IMR-90 (cell line): ENCODE data around the gene HHIPL1. TPM values are rescaled to one million over a fixed set of nuclear protein-coding genes. Genes with fewer than 3 reads are reported as not detected.

Source experiments
- ATAC-seq: fragments of 200-7000 bp; cut with Tn5 transposase; 2 replicates; pipeline ENCODE4 v1.9.1; 2020; ENCODE audit warnings: low read depth, mild to moderate bottlenecking, moderate library complexity
- BruUV-seq: library from RNA; stranded (reverse); fragments of 400-500 nt; replicated peaks from 2 replicates; lab custom pipeline; 2021; lab: Mats Ljungman, UMichigan
- CTCF ChIA-PET: fragments of 300-600 bp; formaldehyde crosslinking; extraction: SDS; loops from one replicate; lab custom pipeline; 2021; ENCODE audit warnings: antibody characterized with exemption; lab: Yijun Ruan, JAX
- POLR2A ChIA-PET: fragments of 300-600 bp; sonication (Branson Sonifier 250); formaldehyde crosslinking; loops from one replicate; lab custom pipeline; 2022; ENCODE audit warnings: antibody characterized with exemption; ENCODE audit not compliant: unreplicated experiment; lab: Charles Lee
- DNase-seq: peaks from one replicate; pipeline ENCODE4 v3.0.0; 2013
- H2AFZ ChIP-seq: replicated peaks from 2 replicates; pipeline ENCODE3; 2013; ENCODE audit warnings: low read length, mild to moderate bottlenecking; ENCODE audit not compliant: poor library complexity
- H2AK5ac ChIP-seq: 2 replicates; pipeline ENCODE4 v1.6.1; 2013; ENCODE audit warnings: low read depth, low read length, inconsistent platforms
- H2AK9ac ChIP-seq: replicated peaks from 2 replicates; pipeline ENCODE3; 2013; ENCODE audit warnings: mild to moderate bottlenecking, low read depth, low read length, moderate library complexity; ENCODE audit not compliant: poor library complexity
- H2BK120ac ChIP-seq: 2 replicates; pipeline ENCODE4 v1.6.1; 2013; ENCODE audit warnings: low read depth, low read length, inconsistent platforms
- H2BK15ac ChIP-seq: 3 replicates; pipeline ENCODE4 v1.6.1; 2013; ENCODE audit warnings: low read depth, low read length, inconsistent platforms
- H2BK20ac ChIP-seq: 2 replicates; pipeline ENCODE4 v1.6.1; 2013; ENCODE audit warnings: low read depth, mild to moderate bottlenecking, inconsistent platforms, low read length, moderate library complexity
- H2BK5ac ChIP-seq: 2 replicates; pipeline ENCODE4 v1.6.1; 2013; ENCODE audit warnings: mild to moderate bottlenecking, low read depth, low read length, inconsistent platforms; ENCODE audit not compliant: poor library complexity, severe bottlenecking
- H3K14ac ChIP-seq: replicated peaks from 2 replicates; pipeline ENCODE4 v1.6.1; 2013; ENCODE audit warnings: low read depth, low read length, inconsistent platforms
- H3K18ac ChIP-seq: 2 replicates; pipeline ENCODE4 v1.6.1; 2013; ENCODE audit warnings: low read depth, low read length, control low read depth
- H3K23ac ChIP-seq: 2 replicates; pipeline ENCODE4 v1.6.1; 2013; ENCODE audit warnings: low read depth, low read length, inconsistent platforms
- H3K27ac ChIP-seq: 2 replicates; pipeline ENCODE4 v1.5.1; 2013; ENCODE audit warnings: mild to moderate bottlenecking, control low read depth, low read length; ENCODE audit not compliant: insufficient read depth
- H3K27me3 ChIP-seq: 2 replicates; pipeline ENCODE4 v1.6.1; 2013; ENCODE audit warnings: low read length; ENCODE audit not compliant: control insufficient read depth, insufficient read depth
- H3K36me3 ChIP-seq: 2 replicates; pipeline ENCODE4 v1.6.1; 2013; ENCODE audit warnings: low read length, mixed read lengths; ENCODE audit not compliant: control insufficient read depth, insufficient read depth
- H3K4ac ChIP-seq: 2 replicates; pipeline ENCODE4 v1.6.1; 2013; ENCODE audit warnings: low read depth, low read length, inconsistent platforms
- H3K4me1 ChIP-seq: 2 replicates; pipeline ENCODE4 v1.6.1; 2013; ENCODE audit warnings: low read length, mixed read lengths; ENCODE audit not compliant: control insufficient read depth, insufficient read depth
- H3K4me2 ChIP-seq: 2 replicates; pipeline ENCODE4 v1.6.1; 2013; ENCODE audit warnings: low read depth, mild to moderate bottlenecking, control low read depth, low read length, moderate library complexity
- H3K4me3 ChIP-seq: 2 replicates; pipeline ENCODE4 v1.5.1; 2013; ENCODE audit warnings: low read depth, mild to moderate bottlenecking, control low read depth, low read length, moderate library complexity; ENCODE audit not compliant: insufficient read depth
- H3K56ac ChIP-seq: 2 replicates; pipeline ENCODE4 v1.6.1; 2013; ENCODE audit warnings: low read length, inconsistent platforms; ENCODE audit not compliant: insufficient read depth; ENCODE audit errors: extremely low read depth
- H3K79me1 ChIP-seq, 2 experiments: 2 replicates each; pipeline ENCODE4 v1.6.1; 2013; ENCODE audit warnings: low read length in 2 of 2, inconsistent platforms in 1 of 2, low read depth in 1 of 2
- H3K9ac ChIP-seq: 2 replicates; pipeline ENCODE4 v1.6.1; 2013; ENCODE audit warnings: low read depth, low read length, control low read depth
- H3K9me1 ChIP-seq: 2 replicates; pipeline ENCODE4 v1.6.1; 2013; ENCODE audit warnings: low read length, inconsistent platforms; ENCODE audit not compliant: insufficient read depth
- H3K9me3 ChIP-seq: 2 replicates; pipeline ENCODE4 v1.6.1; 2013; ENCODE audit warnings: low read length; ENCODE audit not compliant: control insufficient read depth, insufficient read depth
- H4K20me1 ChIP-seq: 2 replicates; pipeline ENCODE4 v1.6.1; 2013; ENCODE audit warnings: low read length, inconsistent platforms; ENCODE audit not compliant: insufficient read depth
- H4K5ac ChIP-seq: 2 replicates; pipeline ENCODE4 v1.6.1; 2013; ENCODE audit warnings: mild to moderate bottlenecking, low read depth, low read length, control low read depth
- H4K8ac ChIP-seq, 2 experiments: 2 replicates each; pipeline ENCODE4 v1.6.1; 2013; ENCODE audit warnings: low read depth in 2 of 2, low read length in 2 of 2, control low read depth in 1 of 2, inconsistent platforms in 1 of 2
- H4K91ac ChIP-seq: 2 replicates; pipeline ENCODE4 v1.6.1; 2013; ENCODE audit warnings: low read depth, low read length, inconsistent platforms; ENCODE audit not compliant: insufficient read depth
- BHLHE40 ChIP-seq: fragments of 150-350 bp; IDR thresholded peaks from 2 replicates; pipeline ENCODE4 v1.6.1; 2016; ENCODE audit warnings: mild to moderate bottlenecking, low read depth, low read length
- CEBPB ChIP-seq: IDR thresholded peaks from 2 replicates; pipeline ENCODE4 v1.6.1; 2012; ENCODE audit warnings: low read depth, low read length, improper control_type of control experiment
- FOS ChIP-seq: fragments of 150-350 bp; IDR thresholded peaks from 2 replicates; pipeline ENCODE4 v1.6.1; 2016; ENCODE audit warnings: low read depth, low read length
- MAFK ChIP-seq: IDR thresholded peaks from 2 replicates; pipeline ENCODE4 v1.6.1; 2012; ENCODE audit warnings: low read depth, low read length, improper control_type of control experiment
- MAZ ChIP-seq: IDR thresholded peaks from 2 replicates; pipeline ENCODE4 v1.6.1; 2012; ENCODE audit warnings: low read depth, mild to moderate bottlenecking, low read length, improper control_type of control experiment, moderate library complexity, borderline replicate concordance
- MXI1 ChIP-seq: IDR thresholded peaks from 2 replicates; pipeline ENCODE4 v1.6.1; 2012; ENCODE audit warnings: low read depth, mild to moderate bottlenecking, low read length, moderate library complexity, borderline replicate concordance
- NFE2L2 ChIP-seq: fragments of 150-350 bp; IDR thresholded peaks from 2 replicates; pipeline ENCODE4 v1.6.1; 2016; ENCODE audit warnings: low read depth, mild to moderate bottlenecking, low read length
- POLR2A ChIP-seq: IDR thresholded peaks from 2 replicates; pipeline ENCODE4 v1.6.1; 2012; ENCODE audit warnings: mild to moderate bottlenecking, low read depth, low read length
- RAD21 ChIP-seq: IDR thresholded peaks from 2 replicates; pipeline ENCODE4 v1.6.1; 2012; ENCODE audit warnings: low read length, improper control_type of control experiment
- RCOR1 ChIP-seq: IDR thresholded peaks from 2 replicates; pipeline ENCODE4 v1.6.1; 2012; ENCODE audit warnings: mild to moderate bottlenecking, low read length, improper control_type of control experiment; ENCODE audit not compliant: insufficient replicate concordance
- RFX5 ChIP-seq: IDR thresholded peaks from 2 replicates; pipeline ENCODE4 v1.8.0; 2012; ENCODE audit warnings: low read depth, mild to moderate bottlenecking, low read length, moderate library complexity
- SMC3 ChIP-seq: fragments of 150-350 bp; IDR thresholded peaks from 2 replicates; pipeline ENCODE4 v1.6.1; 2016; ENCODE audit warnings: low read depth, mild to moderate bottlenecking, antibody characterized with exemption, low read length, moderate library complexity
- WGBS, 2 experiments: methylation state at CpG; one replicate each; pipeline versions ENCODE4 v1.1.5 to v1.1.7; 2013; ENCODE audit warnings: missing lambda C conversion rate in 2 of 2; ENCODE audit not compliant: insufficient read length in 1 of 2; ENCODE audit errors: extremely low coverage in 2 of 2; 5-methylcytosine and 5-hydroxymethylcytosine counted together
- dilution Hi-C: fragments of 300-500 bp; cut with HindIII; formaldehyde crosslinking; loops from one replicate; pipeline ENCODE4 v1.14.3; 2018; ENCODE audit warnings: low sequenced_read_pairs; ENCODE audit not compliant: unreplicated experiment
- in situ Hi-C: fragments of 300-500 bp; cut with MboI; formaldehyde crosslinking; loops from 3 replicates; pipeline ENCODE4 v1.14.3; 2019; ENCODE audit warnings: low sequenced_read_pairs, inconsistent platforms, mixed read lengths
- intact Hi-C: fragments of 100-400 bp; cut with micrococcal nuclease; formaldehyde crosslinking; loops from 2 replicates; pipeline ENCODE4 v1.10.0; 2022
- polyA plus RNA-seq, 3 experiments: library from polyadenylated mRNA; depleted of rRNA; stranded (reverse); fragments of >200 nt; gene quantifications; 2 replicates each; pipeline ENCODE4 v1.2.3, GENCODE V29; 2012; ENCODE audit warnings: low replicate concordance in 1 of 3
- total RNA-seq: library from RNA; depleted of rRNA; stranded (reverse); fragments of >200 nt; gene quantifications from 2 replicates; pipeline ENCODE4 v1.2.3, GENCODE V29; 2012
- TF ChIP-seq, protein P1 (sequence below): fragments of 150-350 bp; IDR thresholded peaks from 2 replicates; pipeline ENCODE4 v1.6.1; 2017; ENCODE audit warnings: mild to moderate bottlenecking, antibody characterized with exemption, low read length, low read depth
- TF ChIP-seq, protein P2 (sequence below): conservative IDR thresholded peaks from 2 replicates; pipeline ENCODE4 v1.5.1; 2012; ENCODE audit warnings: mild to moderate bottlenecking, low read depth, low read length, improper control_type of control experiment

HHIPL1 gene
- total and polyA plus RNA-seq, 2 of the 4 experiments (the other 2 are of a cell fraction): 0.65 to 0.72 TPM

DNA sequence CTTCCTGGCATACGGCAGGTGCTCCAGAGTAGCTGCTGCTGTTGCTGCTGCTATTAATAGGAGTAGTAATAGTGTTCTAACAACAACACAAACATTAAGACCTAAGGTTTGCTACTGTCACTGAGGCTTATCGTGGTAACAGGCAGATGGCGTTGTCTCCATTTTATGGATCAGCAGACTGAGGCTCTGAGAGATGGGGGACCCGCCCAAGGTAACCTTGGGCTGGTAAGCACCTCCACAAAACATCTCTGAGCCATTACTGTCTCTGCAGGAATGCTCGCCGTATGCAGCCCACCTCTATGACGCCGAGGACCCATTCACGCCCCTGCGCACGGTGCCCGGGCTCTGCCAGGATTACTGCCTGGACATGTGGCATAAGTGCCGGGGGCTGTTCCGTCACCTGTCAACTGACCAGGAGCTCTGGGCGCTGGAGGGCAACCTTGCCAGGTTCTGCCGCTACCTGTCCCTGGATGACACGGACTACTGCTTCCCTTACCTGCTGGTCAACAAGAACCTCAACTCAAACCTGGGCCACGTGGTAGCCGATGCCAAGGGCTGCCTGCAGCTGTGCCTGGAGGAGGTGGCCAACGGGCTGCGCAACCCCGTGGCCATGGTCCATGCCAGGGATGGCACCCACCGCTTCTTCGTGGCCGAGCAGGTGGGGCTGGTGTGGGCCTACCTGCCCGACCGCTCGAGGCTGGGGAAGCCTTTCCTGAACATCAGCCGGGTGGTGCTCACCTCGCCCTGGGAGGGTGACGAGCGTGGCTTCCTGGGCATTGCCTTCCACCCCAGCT, 7.2 kb downstream of the HHIPL1 start:
- Histone ChIP-seq H4K5ac (no peak overlapping the region), H2BK120ac (no peak overlapping the region), H3K56ac (no peak overlapping the region), H3K9me1 (peaks cover 5% of the 10 kb centered on the region; the same call in 1 of the 2 replicates), H3K4ac (no peak overlapping the region), H2AK9ac (peak overlapping the region; percentile 42), H3K4me1 (no peaks in the 10 kb centered on the region; the same call in 1 of the 2 replicates), H4K8ac (no peak overlapping the region), H3K27ac (no peak overlapping the region), H3K14ac (no peak overlapping the region), H3K9me3 (no peaks in the 10 kb centered on the region), H3K23ac (no peak overlapping the region), H3K79me1 (no peaks in the 10 kb centered on the region), H3K9ac (no peak overlapping the region), H2BK15ac (no peak overlapping the region), H3K18ac (no peak overlapping the region), H3K4me3 (no peak overlapping the region), H2BK5ac (no peak overlapping the region), H2BK20ac (no peak overlapping the region), H3K36me3 (no peaks in the 10 kb centered on the region), H3K27me3 (peaks cover 4% of the 10 kb centered on the region; the same call in 1 of the 2 replicates), H4K20me1 (no peaks in the 10 kb centered on the region), H4K91ac (no peak overlapping the region), H2AK5ac (no peak overlapping the region), H3K4me2 (no peak overlapping the region), H2AFZ (no peak overlapping the region)
- ATAC-seq (no peak), DNase-seq (no peak)
- TF ChIP-seq MXI1 (no peak), RFX5 (no peak), MAZ (no peak), FOS (no peak), CEBPB (no peak), RCOR1 (no peak), MAFK (no peak), POLR2A (no peak), NFE2L2 (no peak), SMC3 (no peak), BHLHE40 (no peak), RAD21 (no peak)
- TF ChIP-seq, protein P1, sequence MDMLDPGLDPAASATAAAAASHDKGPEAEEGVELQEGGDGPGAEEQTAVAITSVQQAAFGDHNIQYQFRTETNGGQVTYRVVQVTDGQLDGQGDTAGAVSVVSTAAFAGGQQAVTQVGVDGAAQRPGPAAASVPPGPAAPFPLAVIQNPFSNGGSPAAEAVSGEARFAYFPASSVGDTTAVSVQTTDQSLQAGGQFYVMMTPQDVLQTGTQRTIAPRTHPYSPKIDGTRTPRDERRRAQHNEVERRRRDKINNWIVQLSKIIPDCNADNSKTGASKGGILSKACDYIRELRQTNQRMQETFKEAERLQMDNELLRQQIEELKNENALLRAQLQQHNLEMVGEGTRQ: no peak
- TF ChIP-seq, protein P2, sequence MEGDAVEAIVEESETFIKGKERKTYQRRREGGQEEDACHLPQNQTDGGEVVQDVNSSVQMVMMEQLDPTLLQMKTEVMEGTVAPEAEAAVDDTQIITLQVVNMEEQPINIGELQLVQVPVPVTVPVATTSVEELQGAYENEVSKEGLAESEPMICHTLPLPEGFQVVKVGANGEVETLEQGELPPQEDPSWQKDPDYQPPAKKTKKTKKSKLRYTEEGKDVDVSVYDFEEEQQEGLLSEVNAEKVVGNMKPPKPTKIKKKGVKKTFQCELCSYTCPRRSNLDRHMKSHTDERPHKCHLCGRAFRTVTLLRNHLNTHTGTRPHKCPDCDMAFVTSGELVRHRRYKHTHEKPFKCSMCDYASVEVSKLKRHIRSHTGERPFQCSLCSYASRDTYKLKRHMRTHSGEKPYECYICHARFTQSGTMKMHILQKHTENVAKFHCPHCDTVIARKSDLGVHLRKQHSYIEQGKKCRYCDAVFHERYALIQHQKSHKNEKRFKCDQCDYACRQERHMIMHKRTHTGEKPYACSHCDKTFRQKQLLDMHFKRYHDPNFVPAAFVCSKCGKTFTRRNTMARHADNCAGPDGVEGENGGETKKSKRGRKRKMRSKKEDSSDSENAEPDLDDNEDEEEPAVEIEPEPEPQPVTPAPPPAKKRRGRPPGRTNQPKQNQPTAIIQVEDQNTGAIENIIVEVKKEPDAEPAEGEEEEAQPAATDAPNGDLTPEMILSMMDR: no peak
- BruUV-seq: no TSS peak
- intact Hi-C loops: no loop called here
- dilution Hi-C loops: no loop called here
- CTCF ChIA-PET: no interaction called here
- in situ Hi-C loops: no loop called here
- POLR2A ChIA-PET: no interaction called here
- 96% methylated on average over 16 of the region's 32 CpGs; no CpG with 5 or more reads in 1 of the 2 experiments for WGBS, 2 experiments
